GM19025 (cell line): ENCODE data around the gene CELF5.
"Not testable (repeated sequence)": the region's sequence is repeated elsewhere in the genome, so short reads cannot be mapped to it uniquely, and the experiment has no call there.

Source experiments
- ATAC-seq: cut with Tn5 transposase; IDR thresholded peaks from one replicate; pipeline ENCODE4 v1.9.1; 2021; ENCODE audit warnings: mild to moderate bottlenecking, low read depth, moderate library complexity; ENCODE audit not compliant: unreplicated experiment

Gene CELF5

GRCh38 chr19:3189702-3190469, 34.6 kb upstream of the CELF5 start:
- ATAC-seq = no peak

- no peak for ATAC-seq
These were observed 34.0 kb upstream of the CELF5 start for GRCh38 chr19:3190470-3190770.

GRCh38 chr19:3190921-3191805, 33.3 kb upstream of the CELF5 start:
- no peak for ATAC-seq

- not testable (repeated sequence) for ATAC-seq
These were observed 32.7 kb upstream of the CELF5 start for GRCh38 chr19:3191806-3192104.

- ATAC-seq = no peak
These were observed 32.2 kb upstream of the CELF5 start for GRCh38 chr19:3192228-3192635.

GRCh38 chr19:3192684-3193083, 31.8 kb upstream of the CELF5 start:
- no peak for ATAC-seq

GRCh38 chr19:3193256-3194105, 31.0 kb upstream of the CELF5 start:
- no peak for ATAC-seq

GRCh38 chr19:3194106-3195087, 30.1 kb upstream of the CELF5 start:
- ATAC-seq = no peak

- ATAC-seq = no peak
These were observed 28.2 kb upstream of the CELF5 start for GRCh38 chr19:3196064-3196932.

GRCh38 chr19:3196933-3197205, 27.6 kb upstream of the CELF5 start:
- ATAC-seq = no peak

- no peak for ATAC-seq
These were observed 25.4 kb upstream of the CELF5 start for GRCh38 chr19:3198901-3199700.

GRCh38 chr19:3201072-3201700, 23.3 kb upstream of the CELF5 start:
- no peak for ATAC-seq

- ATAC-seq = no peak
These were observed 22.6 kb upstream of the CELF5 start for GRCh38 chr19:3201911-3202310.

- ATAC-seq = no peak
These were observed 22.1 kb upstream of the CELF5 start for GRCh38 chr19:3202346-3202745.

- ATAC-seq = not testable (repeated sequence)
These were observed 21.6 kb upstream of the CELF5 start for GRCh38 chr19:3202895-3203294.

GRCh38 chr19:3203805-3204645, 20.4 kb upstream of the CELF5 start:
- ATAC-seq = no peak

- no peak for ATAC-seq
These were observed 19.7 kb upstream of the CELF5 start for GRCh38 chr19:3204646-3205275.
